GM19351 (cell line): ENCODE measurements around the gene NUP188.

ENCODE experiments used
- ATAC-seq: cut with Tn5 transposase; IDR thresholded peaks from one replicate; pipeline ENCODE4 v1.9.1; 2021; ENCODE audit warnings: mild to moderate bottlenecking, moderate library complexity; ENCODE audit not compliant: unreplicated experiment

The NUP188 gene

DNA sequence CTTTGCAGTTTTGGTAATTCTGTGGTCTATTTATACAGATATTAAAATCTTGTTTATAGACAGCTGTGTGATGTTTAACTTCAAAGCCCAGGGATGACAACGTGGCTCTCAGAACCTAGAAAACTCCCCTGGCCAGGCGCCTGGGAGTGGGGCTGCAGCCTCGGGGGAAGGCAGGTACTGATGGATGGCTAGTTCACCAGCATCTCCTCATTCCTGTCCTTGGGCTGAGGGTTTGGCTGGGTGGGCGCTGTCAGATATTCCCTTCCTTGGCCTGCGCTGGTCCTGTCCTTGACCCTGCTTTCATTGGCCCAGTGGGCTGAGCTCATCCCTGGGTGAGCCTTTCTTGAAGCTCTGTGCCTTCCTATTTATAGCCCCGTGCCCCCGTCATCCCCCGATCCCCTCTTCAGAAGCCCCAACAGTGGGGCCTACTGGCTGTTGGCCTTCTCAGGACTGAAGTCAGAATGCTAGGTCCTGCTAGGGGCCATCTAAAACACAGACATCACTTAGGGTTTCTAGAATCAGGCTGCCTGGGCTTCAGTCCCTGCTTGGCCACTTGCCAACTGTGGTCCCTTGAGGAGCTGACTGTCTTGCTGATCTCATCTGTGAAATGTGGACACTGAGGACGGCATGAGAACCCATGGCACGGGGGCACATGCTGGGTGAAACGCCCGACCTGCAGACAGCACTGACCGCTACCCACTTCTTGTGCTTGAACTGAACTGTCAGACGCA lies 59.7 kb downstream of the NUP188 start:
- no peak for ATAC-seq

DNA sequence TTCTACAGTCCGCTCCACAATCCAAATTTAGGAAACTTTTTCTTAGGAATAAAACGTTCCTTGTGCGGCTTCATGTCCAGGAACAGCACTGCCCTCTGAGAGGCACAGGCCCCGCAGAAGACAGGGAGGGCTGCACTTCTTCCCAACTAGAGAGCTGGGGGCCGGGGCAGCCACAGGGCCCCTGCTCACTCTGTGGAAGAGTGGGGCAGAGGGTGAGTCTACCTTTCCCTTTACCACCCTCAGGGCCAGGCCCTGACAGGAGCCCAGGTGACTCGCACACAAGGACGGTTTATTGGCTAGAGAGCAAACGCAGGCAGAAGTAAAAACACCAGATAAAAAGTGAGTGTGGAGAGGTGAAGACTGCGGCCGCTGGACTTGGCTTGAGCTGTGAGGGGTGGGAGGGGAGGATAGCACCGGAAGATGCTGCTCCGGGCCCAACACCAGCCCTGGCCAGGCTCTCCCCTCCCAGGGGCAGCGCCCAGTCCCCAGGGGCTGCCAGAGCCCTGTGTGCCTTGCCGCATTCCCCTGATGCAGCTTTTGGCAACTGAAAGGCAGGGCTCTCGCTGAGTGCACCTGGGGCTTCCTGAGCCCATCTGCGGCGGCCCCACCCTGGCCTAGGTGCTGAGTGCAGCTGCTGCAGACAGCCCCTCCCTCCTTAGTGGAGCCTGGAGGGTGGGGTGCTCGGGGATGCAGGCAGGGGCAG lies 60.4 kb downstream of the NUP188 start:
- no peak for ATAC-seq

DNA sequence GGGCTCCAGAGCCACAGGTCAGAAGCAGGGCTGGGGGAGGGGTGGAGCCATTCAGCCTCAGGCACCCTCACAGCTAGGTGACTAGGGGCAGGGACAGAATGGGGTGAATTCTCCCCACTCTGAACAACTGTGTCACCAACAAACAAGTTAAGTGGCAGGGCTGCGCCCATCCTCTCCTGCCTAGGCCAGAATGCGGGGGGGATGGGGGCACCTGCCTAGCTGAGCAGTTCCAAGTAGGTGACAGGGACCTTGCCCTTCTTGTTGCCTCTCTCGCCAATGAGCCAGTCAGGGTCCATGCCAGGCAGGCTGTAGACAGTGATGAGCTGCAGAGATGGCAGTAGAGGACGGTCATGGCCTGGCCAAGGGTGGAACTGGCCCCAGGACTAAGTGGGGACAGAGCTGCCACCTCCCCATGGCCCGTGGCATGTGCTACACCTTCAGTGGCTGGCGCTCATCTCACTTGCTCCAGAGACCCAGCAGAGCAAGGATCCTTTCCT lies 61.0 kb downstream of the NUP188 start:
- no peak for ATAC-seq

DNA sequence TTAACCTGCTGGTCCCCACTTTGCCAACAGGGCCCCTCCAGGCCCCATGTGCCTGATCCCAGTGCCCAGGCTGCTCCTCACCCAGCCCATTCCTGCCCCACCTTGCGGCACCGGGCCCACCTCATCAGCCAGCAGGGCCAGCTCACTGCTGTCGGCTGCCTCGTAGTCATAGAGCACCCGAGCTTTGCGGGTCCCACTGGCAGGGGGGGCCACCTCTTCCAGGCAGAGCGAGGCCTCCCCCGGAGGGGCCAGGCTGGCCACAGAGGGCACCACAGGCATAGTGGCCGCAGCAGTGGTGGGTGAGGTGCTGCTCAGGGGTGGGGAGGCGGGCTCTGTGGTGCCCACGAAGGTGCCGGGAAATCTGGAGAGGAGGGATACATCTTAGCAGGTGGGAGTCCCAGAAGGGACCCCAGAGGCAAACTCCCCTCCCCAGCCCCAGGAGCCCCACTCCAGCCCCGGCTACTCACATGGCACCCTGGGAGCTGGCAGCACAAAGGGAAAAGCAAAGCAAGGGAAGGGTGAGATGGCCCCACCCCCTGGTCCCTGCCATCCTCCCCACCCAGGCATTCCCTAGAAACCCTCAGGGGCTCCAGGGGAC lies 61.6 kb downstream of the NUP188 start:
- no peak for ATAC-seq

DNA sequence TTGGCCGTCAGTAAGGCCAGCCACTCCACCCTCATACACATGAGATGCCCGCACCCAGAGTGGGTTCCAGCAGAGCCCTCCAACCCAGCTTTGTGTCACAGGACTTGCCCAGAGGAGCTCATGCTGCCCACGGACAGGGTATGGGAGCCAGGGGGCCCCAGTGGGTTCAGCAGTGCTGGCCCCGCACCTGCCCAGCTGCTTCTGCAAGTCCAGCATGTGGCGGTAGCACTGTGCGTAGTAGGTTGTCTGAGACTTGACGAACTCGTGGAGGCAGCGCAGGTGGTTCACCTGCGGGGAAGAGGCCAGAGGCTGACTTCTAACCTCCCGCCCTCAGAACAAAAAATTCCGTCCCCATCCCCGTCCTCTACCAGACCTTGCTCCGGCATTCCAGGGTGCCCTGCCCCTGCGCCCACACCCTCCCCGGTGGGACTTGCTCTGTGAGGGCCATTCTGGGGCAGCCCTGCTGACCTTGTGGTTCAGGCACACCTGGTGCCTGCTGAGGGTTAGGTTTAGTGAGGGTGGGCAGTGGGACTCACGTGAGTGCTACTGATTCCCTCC lies 62.2 kb downstream of the NUP188 start:
- ATAC-seq: no peak

DNA sequence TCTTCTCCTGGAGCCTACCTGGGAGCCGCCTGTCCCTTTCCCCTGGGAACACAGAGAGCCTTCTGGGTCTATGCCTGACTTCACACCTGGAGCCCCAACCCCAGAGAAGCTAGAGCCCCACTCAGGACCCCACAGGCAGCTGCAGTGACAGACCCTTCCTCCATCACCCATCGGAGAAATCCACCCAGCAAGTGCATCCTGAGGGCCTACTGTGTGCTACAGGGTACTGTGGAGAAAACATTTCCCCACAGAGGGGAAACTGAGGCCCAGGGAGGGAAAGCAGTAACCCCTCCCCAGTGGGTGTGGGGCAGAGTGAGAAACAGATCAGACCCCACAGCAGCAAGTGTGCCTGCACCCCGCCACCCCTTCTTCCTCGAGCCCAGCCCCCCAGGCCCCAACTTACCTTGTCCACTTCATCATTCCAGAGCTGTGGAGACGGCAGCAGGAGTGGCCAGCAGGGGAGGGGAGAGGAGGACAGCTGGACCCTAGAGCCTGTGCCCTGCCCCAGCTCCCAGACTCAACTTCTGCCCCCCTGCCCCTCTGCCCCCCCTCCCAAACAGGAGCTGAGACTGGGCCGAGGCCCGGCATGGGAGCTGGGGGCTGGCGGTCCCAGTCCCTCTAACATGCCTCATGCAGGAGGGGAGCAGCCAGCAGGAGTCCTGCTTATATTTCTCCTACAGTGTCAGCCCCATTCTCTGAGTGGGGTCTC lies 62.9 kb downstream of the NUP188 start:
- ATAC-seq: no peak

DNA sequence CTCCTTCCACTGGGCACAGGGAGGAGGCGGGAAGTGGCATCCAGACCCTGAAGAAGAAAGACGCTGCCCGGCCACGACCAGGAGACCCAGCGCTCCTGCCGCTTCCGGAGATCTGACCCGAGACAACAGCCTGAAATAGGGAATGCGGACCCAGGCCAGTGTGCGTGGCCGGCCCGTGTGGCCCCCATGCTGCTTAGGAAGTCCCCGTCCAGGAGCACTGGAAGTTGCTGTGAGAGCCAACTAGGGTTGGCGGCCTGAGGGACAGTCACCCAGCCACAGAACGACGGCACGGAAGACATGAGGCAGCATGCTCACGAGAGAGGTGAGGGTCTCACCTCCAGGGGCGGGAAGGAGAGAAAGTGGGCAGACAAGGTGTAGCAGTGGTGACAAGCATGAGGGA lies 63.7 kb downstream of the NUP188 start:
- ATAC-seq: no peak

DNA sequence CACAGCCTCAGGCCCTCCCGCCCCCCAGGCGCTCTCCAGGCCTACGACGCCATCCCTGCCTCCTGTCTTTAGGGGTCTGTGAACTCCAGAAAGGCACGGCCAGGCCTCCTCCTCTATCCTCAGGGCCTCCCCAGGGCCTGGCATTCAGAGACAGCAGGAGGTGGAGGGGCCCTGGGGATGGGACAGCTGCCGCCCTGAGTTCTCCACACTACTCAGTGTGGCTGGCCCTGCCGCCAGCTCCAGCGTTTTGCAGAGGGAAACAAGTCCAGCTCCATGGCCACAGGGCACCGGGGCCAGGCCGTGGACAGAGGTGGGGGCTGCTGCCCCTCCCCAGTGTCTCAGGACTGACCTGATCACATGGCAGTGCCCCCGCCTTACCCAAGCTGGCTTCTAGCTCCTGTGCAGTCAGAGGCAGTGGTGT lies 64.3 kb downstream of the NUP188 start:
- ATAC-seq: no peak

DNA sequence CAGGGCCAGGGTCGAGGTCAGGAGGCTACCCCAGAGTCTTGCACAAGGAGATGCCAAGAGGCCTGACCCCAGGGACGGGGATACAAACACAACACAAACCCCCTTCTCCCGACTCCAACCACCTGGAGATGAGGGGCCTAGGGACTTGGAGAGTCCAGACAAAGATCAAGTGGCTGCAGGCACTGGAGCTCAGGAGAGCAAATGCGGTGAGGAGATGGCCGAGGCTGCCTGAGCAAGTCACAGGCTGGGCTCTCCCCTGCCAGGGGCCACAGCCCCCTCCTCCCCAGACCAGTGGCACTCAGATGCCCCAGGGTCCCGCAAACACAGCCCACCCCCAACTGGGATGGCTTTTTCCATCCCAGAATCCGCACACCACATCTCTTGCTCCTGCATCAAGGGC lies 64.8 kb downstream of the NUP188 start:
- ATAC-seq: no peak

DNA sequence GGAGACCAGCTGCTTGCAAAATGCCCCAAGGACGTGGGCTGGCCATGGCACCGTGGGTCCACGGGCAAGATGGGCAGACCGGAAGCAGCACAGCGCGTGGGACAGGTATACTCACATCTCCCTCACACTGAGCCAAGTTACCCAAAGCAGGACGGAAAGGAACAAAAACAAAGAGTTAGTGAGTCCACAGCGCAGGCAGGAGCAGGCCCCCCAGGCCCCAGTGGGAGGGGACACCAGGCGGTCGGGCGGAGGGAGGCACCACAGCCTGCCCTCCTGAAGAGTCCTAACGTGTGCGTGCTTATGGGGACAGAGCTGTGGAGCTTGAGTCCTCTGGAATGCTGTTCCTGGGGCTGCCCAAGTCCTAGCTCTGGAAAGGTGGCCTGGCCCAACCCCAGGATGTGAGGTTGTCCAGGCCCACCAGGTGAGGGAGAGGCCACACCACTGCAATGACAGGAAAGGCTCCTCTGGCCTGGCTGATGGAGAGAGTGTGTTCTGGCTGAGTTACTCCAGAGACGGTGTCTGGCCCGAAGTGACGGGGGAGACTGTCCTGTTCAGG lies 65.5 kb downstream of the NUP188 start:
- ATAC-seq: no peak

DNA sequence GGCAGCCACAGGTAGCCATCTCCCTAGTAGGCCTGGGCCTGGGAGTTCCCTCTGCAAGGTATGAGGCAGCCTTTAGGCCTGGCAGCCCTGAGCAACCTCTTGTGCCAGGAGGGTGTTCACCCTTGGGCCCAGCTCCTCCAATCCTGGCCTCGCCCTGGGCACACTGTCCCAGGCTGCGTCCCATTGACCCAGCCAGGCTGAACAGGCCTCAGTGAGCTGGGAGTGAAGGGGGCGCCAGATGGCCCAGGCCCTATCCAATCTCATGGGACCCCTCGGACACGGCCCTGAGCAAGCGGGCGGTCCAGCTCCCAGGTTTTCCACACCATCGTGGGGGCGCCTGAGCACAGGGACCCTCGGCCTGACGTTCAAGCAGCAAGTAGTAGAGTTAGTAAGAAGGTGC lies 66.2 kb downstream of the NUP188 start:
- ATAC-seq: no peak

DNA sequence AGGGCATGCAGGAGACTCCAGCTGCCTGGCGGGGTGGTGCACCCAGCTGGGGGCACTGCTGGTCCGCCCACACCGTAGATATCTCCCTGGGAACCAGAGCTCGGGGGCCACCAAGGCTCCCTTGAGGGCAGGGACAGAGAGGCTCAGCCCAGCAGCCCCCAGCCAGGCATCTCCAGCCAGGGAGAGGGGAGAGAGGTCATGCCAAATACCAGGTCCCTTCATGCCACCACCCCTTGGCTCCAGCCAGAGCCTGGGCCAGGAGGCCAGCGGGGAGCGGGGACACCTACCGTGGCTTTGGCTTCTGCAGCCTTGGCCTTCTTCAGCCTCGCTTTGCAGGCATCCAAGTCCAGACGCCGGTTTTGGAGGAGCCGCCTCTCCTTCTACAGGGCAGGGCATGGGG lies 66.6 kb downstream of the NUP188 start:
- ATAC-seq: no peak

DNA sequence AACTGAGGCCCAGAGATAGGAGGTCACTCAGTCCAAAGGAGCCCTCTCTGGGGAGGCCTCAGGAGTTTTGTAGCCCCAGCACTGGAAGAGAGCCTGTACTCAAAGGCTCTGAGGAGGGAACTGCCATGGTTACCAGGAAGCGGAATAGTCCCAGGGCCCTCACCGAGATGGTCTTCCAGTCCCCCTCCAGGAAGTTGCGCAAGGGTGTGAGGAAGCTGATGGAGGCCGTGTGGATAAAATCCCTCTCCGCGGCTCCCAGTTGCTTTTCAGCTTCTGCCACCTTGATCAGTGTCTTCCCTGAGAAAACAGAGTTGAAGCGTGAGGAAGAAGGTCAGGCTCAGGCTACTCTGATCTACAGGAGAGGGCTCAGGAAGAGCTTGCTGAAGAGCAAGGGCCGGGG lies 67.1 kb downstream of the NUP188 start:
- ATAC-seq: no peak

DNA sequence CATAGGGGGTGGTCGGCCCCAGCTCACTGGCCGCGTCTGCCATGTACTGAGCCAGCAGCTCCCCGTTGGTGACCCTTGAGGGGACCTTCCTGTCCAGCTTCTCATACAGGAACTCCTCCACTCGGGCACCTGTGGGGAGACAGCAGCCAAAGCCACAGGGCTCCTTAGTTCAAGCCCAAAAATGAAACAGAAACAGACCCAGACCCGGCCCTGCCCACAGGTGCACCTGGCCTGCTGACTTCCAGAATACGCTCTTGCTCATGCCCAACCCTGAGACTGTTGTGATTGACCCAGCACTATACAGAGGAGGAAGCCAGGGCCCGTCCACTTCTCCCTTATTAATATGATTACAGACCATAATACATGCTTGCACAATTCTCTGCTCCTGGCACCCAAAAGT lies 73.6 kb downstream of the NUP188 start:
- ATAC-seq: peak; percentile 77

DNA sequence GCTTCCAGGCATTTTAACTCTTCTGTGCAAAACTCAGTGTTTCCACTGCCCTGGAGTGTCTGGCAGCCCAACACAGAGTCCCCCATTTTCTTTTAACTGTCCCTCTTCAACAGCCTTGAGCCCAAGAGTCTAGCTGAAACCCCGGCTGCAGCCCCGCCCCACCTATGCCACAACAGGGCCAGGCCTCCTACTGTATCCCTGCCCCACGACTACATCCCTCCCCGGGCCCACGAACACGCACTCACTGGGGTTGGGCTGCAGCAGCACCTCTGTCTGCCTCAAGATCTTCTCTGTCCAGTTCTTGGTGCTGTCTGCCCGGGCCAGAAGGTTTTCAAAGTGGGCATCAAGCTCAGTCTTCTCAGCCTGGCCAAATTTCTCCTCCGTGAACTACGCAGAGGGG lies 74.5 kb downstream of the NUP188 start:
- no peak for ATAC-seq

DNA sequence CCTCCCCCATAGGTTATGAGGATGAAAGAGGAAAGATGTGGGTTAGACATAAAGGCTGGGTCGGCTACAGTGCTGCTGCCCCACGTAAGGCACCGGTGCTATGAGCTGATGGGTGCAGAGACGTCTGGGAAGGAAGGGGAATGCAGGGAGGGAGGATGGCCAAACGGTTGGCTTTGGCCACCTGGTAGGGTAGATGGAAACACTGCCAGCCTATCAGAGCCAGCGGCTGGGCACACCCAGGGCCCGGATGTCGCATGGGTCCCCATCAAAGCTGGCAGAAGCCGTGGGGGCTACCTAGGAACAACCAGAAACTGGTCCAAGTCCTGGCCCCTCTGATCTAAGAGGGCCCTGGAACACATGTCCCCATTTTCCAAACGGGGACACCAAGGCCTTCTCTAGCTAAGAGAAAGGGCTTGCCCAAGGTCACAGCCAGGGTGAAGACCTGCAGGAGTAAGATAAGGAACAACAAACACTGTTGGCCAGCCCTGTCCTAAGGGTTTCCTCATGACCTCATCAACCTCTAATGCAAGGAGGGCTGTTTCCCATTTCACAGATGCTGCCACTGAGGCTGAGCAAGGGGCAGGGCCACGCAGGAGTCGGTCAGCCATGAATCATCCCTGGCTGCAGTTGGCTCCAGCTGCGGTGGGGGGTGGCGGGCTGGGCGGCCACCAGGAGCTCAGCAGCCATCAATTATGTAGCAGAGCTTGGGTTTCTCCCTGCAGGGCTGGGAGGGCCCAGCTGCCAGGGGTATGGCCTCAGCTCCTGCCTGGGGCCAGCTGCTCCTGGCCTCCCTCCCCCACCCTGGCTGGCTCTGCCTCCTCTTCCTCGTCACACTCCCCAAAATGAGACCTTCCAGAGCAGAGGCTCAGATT lies 75.8 kb downstream of the NUP188 start:
- no peak for ATAC-seq

DNA sequence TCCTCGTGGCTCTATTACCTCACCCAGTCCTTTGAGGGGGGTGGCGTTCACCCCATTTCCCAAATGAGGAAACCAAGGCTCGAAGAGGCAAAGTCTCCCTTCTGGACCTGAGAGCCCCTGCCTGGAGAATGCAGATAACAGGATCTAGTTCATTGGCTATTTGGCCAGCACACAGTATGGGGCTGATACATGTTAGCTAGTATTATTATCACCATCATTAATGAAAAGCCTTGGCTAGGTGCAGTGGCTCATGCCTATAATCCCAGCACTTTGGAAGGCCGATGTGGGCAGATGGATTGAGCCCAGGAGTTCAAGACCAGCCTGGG lies 76.4 kb downstream of the NUP188 start:
- ATAC-seq: no peak

DNA sequence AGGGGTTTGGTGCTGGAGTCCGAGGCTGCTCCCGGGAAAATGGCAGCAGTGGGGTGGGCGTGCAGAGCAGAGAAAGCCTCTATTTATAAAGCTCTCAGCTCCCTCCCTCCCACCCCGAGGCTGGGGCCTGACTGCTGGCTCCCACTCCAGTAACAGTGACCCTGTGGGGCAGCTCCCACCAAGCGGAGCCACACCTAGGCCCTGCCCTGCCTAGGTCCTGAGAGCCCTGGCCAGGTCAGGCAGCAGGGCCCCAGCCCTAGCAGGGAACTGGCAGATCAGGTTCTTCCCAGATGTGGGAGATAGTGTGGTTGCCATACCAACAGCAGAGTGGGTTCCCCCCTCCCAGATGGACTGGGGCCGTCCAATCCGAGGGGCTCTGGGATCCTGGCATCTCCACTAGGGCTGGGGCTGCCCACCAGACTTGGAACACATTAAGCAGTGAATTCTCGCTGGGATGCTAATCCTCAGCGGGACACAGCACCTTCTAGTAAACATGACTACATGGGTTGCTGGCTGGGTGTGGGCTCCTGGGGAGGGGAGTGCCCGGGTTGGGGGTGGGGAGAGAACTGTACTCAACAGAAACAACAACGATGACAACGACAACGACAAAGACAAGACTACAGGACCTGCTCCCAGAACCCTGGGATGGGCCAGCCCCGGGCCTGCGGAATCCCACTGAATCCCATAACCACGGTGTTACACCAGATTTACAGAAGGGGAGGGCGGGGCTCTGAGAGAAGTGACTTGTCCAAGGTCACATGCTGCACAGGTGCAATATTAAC lies 79.1 kb downstream of the NUP188 start:
- no peak for ATAC-seq

DNA sequence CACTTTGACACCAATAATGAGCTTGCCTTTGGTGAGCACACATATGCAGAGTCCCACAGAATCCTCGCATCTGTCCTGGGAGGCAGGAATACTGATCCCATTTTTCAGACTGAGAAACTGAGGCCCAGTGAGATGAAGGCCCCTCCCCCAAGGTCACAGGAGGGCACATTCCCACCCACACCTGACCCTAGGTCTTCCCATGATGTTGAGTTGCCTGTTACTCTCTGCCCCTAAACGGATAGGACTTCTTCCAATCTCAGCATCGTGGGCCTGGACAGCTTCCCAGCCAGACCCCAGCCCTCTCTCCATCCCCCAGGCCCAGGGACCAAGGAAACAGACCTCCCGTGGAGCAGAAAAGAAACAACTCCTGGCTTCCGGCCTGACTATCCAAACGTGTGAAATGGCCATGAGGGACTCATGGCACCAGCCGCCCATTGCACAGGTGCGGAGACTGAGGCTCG lies 79.8 kb downstream of the NUP188 start:
- no peak for ATAC-seq
